Right lobe of liver (tissue), 4 donors: ENCODE measurements around the gene ATPAF1.

ENCODE experiments used
- POLR2A ChIP-seq: fragments of 450-650 bp; IDR thresholded peaks from one replicate; pipeline ENCODE4 v1.6.1; 2017; ENCODE audit warnings: antibody characterized with exemption, mild to moderate bottlenecking
- TF ChIP-seq, protein P1 (sequence below), 4 donors: fragments of 200-600 bp in 3 of 4; fragments of 450-650 bp in 1 of 4; IDR thresholded peaks; one replicate each; pipeline versions ENCODE4 v1.5.1 to v1.8.0; 2016 to 2022; ENCODE audit warnings: antibody characterized with exemption in 4 of 4, mild to moderate bottlenecking in 2 of 4
- donor health status: DM: no; HTN: no; CAD: no.
- donor health status: DM: no; HTN: no; CAD: no.
- donor health status: DM: no; HTN: yes; CAD: no.

- TF ChIP-seq, protein P1, sequence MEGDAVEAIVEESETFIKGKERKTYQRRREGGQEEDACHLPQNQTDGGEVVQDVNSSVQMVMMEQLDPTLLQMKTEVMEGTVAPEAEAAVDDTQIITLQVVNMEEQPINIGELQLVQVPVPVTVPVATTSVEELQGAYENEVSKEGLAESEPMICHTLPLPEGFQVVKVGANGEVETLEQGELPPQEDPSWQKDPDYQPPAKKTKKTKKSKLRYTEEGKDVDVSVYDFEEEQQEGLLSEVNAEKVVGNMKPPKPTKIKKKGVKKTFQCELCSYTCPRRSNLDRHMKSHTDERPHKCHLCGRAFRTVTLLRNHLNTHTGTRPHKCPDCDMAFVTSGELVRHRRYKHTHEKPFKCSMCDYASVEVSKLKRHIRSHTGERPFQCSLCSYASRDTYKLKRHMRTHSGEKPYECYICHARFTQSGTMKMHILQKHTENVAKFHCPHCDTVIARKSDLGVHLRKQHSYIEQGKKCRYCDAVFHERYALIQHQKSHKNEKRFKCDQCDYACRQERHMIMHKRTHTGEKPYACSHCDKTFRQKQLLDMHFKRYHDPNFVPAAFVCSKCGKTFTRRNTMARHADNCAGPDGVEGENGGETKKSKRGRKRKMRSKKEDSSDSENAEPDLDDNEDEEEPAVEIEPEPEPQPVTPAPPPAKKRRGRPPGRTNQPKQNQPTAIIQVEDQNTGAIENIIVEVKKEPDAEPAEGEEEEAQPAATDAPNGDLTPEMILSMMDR (IDR thresholded peaks at IDR 0.05), result no peak
- TF ChIP-seq POLR2A, result no peak
Measured at GRCh38 chr1:46611691-46612221, 56.4 kb downstream of the ATPAF1 start.
